Neural cell (in vitro differentiated cells): ENCODE measurements around the gene PTPRC. TPM values are rescaled to one million over a fixed set of nuclear protein-coding genes. Genes with fewer than 3 reads are reported as not detected.

Experiments used
- H2AFZ ChIP-seq: fragments of 200-600, 300-800 bp; sonication (generic), shearing (Covaris generic); 2 replicates; pipeline ENCODE4 v1.6.0; 2014; ENCODE audit warnings: low read depth, mild to moderate bottlenecking, antibody characterized with exemption, low read length, moderate library complexity
- H3F3A ChIP-seq: fragments of 200-600 bp; shearing (Covaris generic); 2 replicates; pipeline ENCODE4 v1.6.1; 2016; ENCODE audit warnings: mild to moderate bottlenecking, moderate library complexity, mixed read lengths, antibody characterized with exemption, low read length; ENCODE audit not compliant: insufficient read depth, poor library complexity, severe bottlenecking
- H3K27ac ChIP-seq: fragments of 200-600, 300-800 bp; sonication (generic), shearing (Covaris generic); 2 replicates; pipeline ENCODE4 v1.5.1; 2014; ENCODE audit warnings: mild to moderate bottlenecking, low read length, moderate library complexity
- H3K27me3 ChIP-seq: fragments of 300-800, 200-600 bp; sonication (generic), shearing (Covaris generic); 2 replicates; pipeline ENCODE4 v1.6.0; 2014; ENCODE audit warnings: mild to moderate bottlenecking, low read depth, low read length, moderate library complexity; ENCODE audit not compliant: insufficient read depth
- H3K36me3 ChIP-seq: fragments of 300-800, 200-600 bp; sonication (generic), shearing (Covaris generic); 2 replicates; pipeline ENCODE4 v1.5.1; 2014; ENCODE audit warnings: mild to moderate bottlenecking, antibody characterized with exemption, low read length, moderate library complexity; ENCODE audit not compliant: insufficient read depth
- H3K4me2 ChIP-seq: fragments of 300-800, 200-600 bp; sonication (generic), shearing (Covaris generic); 2 replicates; pipeline ENCODE4 v1.6.0; 2014; ENCODE audit warnings: mild to moderate bottlenecking, low read length
- H3K4me3 ChIP-seq: fragments of 300-800, 200-600 bp; sonication (generic), shearing (Covaris generic); 2 replicates; pipeline ENCODE4 v1.5.1; 2014; ENCODE audit warnings: mild to moderate bottlenecking, low read length, moderate library complexity
- H3K79me2 ChIP-seq: fragments of 200-600 bp; shearing (Covaris generic); replicated peaks from 2 replicates; pipeline ENCODE4 v1.6.0; 2014; ENCODE audit warnings: mild to moderate bottlenecking, low read length, moderate library complexity; ENCODE audit not compliant: insufficient read depth
- H3K9ac ChIP-seq: fragments of 300-800, 200-600 bp; sonication (generic), shearing (Covaris generic); 2 replicates; pipeline ENCODE4 v1.6.1; 2016; ENCODE audit warnings: mild to moderate bottlenecking, low read length, mixed read lengths
- H3K9me2 ChIP-seq: fragments of 200-600 bp; shearing (Covaris generic); 2 replicates; pipeline ENCODE4 v1.6.1; 2016; ENCODE audit warnings: mild to moderate bottlenecking, low read length, mixed read lengths; ENCODE audit not compliant: insufficient read depth
- H3K9me3 ChIP-seq: fragments of 200-600, 300-800 bp; sonication (generic), shearing (Covaris generic); 2 replicates; pipeline ENCODE4 v1.6.1; 2016; ENCODE audit warnings: mild to moderate bottlenecking, mixed run types, low read length, moderate library complexity, mixed read lengths
- H4K20me1 ChIP-seq: fragments of 200-600 bp; shearing (Covaris generic); 2 replicates; pipeline ENCODE4 v1.6.1; 2016; ENCODE audit warnings: mild to moderate bottlenecking, mixed run types; ENCODE audit not compliant: insufficient read depth
- EP300 ChIP-seq: fragments of 450-650 bp; conservative IDR thresholded peaks from 2 replicates; pipeline ENCODE4 v1.6.1; 2014; ENCODE audit warnings: antibody characterized with exemption, mild to moderate bottlenecking, moderate library complexity; ENCODE audit not compliant: poor library complexity, severe bottlenecking
- EZH2 ChIP-seq: fragments of 200-600, 300-800 bp; shearing (Covaris generic), sonication (generic); IDR thresholded peaks from 2 replicates; pipeline ENCODE4 v1.6.1; 2014; ENCODE audit warnings: antibody characterized with exemption, low read length, borderline replicate concordance, mild to moderate bottlenecking; ENCODE audit not compliant: insufficient read depth, poor library complexity, severe bottlenecking
- MXI1 ChIP-seq: fragments of 450-650 bp; conservative IDR thresholded peaks from 2 replicates; pipeline ENCODE4 v1.6.1; 2014; ENCODE audit warnings: antibody characterized with exemption, mild to moderate bottlenecking; ENCODE audit not compliant: poor library complexity, severe bottlenecking
- POLR2AphosphoS5 ChIP-seq: IDR thresholded peaks from 2 replicates; pipeline ENCODE4 v1.6.1; 2012
- RAD21 ChIP-seq: fragments of 450-650 bp; conservative IDR thresholded peaks from 2 replicates; pipeline ENCODE4 v1.6.1; 2014; ENCODE audit warnings: antibody characterized with exemption, mild to moderate bottlenecking, moderate library complexity
- SMC3 ChIP-seq: fragments of 450-650 bp; conservative IDR thresholded peaks from 2 replicates; pipeline ENCODE4 v1.6.1; 2014; ENCODE audit warnings: antibody characterized with exemption, mild to moderate bottlenecking, moderate library complexity; ENCODE audit not compliant: poor library complexity
- TAF1 ChIP-seq: IDR thresholded peaks from 2 replicates; pipeline ENCODE4 v1.6.1; 2012; ENCODE audit warnings: low read depth
- polyA plus RNA-seq: library from polyadenylated mRNA; depleted of rRNA; stranded (reverse); fragments of >200 nt; gene quantifications from 2 replicates; pipeline ENCODE4 v1.2.3, GENCODE V29; 2014
- TF ChIP-seq, protein P1 (sequence below): fragments of 450-650 bp; IDR thresholded peaks from 2 replicates; pipeline ENCODE4 v1.5.1; 2014; ENCODE audit warnings: antibody characterized with exemption, mild to moderate bottlenecking, moderate library complexity; ENCODE audit not compliant: poor library complexity, severe bottlenecking
- TF ChIP-seq, protein P2 (sequence below): IDR thresholded peaks from 2 replicates; pipeline ENCODE4 v1.6.1; 2012; ENCODE audit warnings: borderline replicate concordance

PTPRC gene
- polyA plus RNA-seq, 1 donor from 2014 or later = 0.12 TPM

- no peaks in the 10 kb centered on the region for H4K20me1 ChIP-seq
- no peak overlapping the region for H3K9ac ChIP-seq
- no peak overlapping the region for H3K27ac ChIP-seq
- no peak overlapping the region for H3K4me3 ChIP-seq
- no peaks in the 10 kb centered on the region for H3K79me2 ChIP-seq
- H3K4me2 ChIP-seq = no peak overlapping the region
- H3K27me3 ChIP-seq = no peaks in the 10 kb centered on the region
- H3K36me3 ChIP-seq = no peaks in the 10 kb centered on the region
- no peak for TF ChIP-seq SMC3
- no peak for TF ChIP-seq POLR2AphosphoS5
- no peak for TF ChIP-seq EZH2
- TF ChIP-seq, protein P1, sequence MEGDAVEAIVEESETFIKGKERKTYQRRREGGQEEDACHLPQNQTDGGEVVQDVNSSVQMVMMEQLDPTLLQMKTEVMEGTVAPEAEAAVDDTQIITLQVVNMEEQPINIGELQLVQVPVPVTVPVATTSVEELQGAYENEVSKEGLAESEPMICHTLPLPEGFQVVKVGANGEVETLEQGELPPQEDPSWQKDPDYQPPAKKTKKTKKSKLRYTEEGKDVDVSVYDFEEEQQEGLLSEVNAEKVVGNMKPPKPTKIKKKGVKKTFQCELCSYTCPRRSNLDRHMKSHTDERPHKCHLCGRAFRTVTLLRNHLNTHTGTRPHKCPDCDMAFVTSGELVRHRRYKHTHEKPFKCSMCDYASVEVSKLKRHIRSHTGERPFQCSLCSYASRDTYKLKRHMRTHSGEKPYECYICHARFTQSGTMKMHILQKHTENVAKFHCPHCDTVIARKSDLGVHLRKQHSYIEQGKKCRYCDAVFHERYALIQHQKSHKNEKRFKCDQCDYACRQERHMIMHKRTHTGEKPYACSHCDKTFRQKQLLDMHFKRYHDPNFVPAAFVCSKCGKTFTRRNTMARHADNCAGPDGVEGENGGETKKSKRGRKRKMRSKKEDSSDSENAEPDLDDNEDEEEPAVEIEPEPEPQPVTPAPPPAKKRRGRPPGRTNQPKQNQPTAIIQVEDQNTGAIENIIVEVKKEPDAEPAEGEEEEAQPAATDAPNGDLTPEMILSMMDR = no peak
- TF ChIP-seq TAF1 = no peak
- TF ChIP-seq, protein P2, sequence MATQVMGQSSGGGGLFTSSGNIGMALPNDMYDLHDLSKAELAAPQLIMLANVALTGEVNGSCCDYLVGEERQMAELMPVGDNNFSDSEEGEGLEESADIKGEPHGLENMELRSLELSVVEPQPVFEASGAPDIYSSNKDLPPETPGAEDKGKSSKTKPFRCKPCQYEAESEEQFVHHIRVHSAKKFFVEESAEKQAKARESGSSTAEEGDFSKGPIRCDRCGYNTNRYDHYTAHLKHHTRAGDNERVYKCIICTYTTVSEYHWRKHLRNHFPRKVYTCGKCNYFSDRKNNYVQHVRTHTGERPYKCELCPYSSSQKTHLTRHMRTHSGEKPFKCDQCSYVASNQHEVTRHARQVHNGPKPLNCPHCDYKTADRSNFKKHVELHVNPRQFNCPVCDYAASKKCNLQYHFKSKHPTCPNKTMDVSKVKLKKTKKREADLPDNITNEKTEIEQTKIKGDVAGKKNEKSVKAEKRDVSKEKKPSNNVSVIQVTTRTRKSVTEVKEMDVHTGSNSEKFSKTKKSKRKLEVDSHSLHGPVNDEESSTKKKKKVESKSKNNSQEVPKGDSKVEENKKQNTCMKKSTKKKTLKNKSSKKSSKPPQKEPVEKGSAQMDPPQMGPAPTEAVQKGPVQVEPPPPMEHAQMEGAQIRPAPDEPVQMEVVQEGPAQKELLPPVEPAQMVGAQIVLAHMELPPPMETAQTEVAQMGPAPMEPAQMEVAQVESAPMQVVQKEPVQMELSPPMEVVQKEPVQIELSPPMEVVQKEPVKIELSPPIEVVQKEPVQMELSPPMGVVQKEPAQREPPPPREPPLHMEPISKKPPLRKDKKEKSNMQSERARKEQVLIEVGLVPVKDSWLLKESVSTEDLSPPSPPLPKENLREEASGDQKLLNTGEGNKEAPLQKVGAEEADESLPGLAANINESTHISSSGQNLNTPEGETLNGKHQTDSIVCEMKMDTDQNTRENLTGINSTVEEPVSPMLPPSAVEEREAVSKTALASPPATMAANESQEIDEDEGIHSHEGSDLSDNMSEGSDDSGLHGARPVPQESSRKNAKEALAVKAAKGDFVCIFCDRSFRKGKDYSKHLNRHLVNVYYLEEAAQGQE = no peak
- TF ChIP-seq MXI1 = no peak
- no peak for TF ChIP-seq RAD21
- no peak for TF ChIP-seq EP300
- H3F3A ChIP-seq = no peaks in the 10 kb centered on the region
- H3K9me2 ChIP-seq = no peaks in the 10 kb centered on the region
- H3K9me3 ChIP-seq = no peaks in the 10 kb centered on the region
- no peak overlapping the region for H2AFZ ChIP-seq
Observed at GRCh38 chr1:198597690-198598430, 41.0 kb upstream of the PTPRC start.

DNA sequence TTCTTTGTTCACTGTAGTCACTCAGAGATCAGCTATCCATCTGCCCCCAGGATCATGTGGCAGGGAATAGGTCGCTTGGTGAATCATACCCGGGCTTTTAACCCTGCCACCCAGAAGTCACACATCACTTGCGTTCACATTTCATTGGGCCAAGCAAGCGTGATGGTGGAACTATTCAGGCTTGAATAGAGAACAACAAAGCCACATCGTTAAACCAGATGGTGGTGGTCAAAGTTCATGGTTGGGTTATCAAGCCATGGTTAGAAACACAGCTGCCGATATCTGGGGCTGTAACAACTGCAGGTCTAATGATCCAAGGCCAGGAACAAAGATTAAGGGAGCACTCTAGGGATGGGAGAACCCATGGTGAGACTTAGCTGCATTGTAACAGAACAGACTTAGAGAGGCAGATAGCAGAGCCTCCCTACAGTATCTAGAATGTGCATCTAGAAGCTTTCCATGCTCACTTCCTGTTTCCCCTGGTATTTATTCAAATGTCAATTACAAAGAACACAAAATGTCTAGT is 40.0 kb upstream of the PTPRC start:
- Histone ChIP-seq H3K4me2 (no peak overlapping the region), H3K9me3 (no peaks in the 10 kb centered on the region), H2AFZ (no peak overlapping the region), H3K4me3 (no peak overlapping the region), H3K27me3 (no peaks in the 10 kb centered on the region), H4K20me1 (no peaks in the 10 kb centered on the region), H3K9ac (no peak overlapping the region), H3K9me2 (no peaks in the 10 kb centered on the region), H3F3A (no peaks in the 10 kb centered on the region), H3K27ac (no peak overlapping the region), H3K79me2 (no peaks in the 10 kb centered on the region), H3K36me3 (no peaks in the 10 kb centered on the region)
- TF ChIP-seq EZH2 = no peak
- TF ChIP-seq MXI1 = no peak
- no peak for TF ChIP-seq POLR2AphosphoS5
- no peak for TF ChIP-seq EP300
- no peak for TF ChIP-seq TAF1
- TF ChIP-seq RAD21 = no peak
- TF ChIP-seq, protein P1 = no peak
- no peak for TF ChIP-seq SMC3
- TF ChIP-seq, protein P2 = no peak
